ENCODE measurements around the gene COL4A6.

The COL4A6 gene

DNA sequence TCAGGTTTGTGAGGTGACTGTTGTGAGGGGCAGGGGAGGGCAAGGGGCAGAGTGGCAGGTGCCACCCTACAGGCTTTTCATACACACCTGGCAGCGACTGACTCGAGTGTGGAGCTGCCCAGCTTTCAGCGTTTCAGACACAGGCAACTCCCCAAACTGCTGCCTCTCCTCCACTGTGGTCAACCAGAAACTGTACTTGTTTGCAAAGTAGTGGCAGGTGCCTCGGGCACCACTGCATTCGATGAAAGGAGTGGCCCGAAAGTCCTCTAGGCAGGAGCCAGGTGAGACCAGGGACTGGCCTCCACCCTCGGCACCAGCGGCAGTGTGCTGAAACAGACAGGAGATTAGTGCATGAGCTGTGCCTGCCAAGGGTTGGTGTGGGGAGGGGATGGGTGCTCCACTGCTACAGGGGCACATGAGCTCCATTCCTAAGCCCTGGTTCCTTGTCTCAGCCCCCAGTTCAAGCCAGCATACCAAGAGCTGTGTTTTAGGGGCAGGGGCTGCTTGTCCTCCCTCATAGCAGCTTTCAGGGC is 281.2 kb downstream of the COL4A6 start:
- no peak overlapping the region for H3K4me3 ChIP-seq (ENCODE audit: control insufficient read depth, low read depth, low read length)
- no peak for DNase-seq (ENCODE audit: low read depth)
- TF ChIP-seq, protein P1, sequence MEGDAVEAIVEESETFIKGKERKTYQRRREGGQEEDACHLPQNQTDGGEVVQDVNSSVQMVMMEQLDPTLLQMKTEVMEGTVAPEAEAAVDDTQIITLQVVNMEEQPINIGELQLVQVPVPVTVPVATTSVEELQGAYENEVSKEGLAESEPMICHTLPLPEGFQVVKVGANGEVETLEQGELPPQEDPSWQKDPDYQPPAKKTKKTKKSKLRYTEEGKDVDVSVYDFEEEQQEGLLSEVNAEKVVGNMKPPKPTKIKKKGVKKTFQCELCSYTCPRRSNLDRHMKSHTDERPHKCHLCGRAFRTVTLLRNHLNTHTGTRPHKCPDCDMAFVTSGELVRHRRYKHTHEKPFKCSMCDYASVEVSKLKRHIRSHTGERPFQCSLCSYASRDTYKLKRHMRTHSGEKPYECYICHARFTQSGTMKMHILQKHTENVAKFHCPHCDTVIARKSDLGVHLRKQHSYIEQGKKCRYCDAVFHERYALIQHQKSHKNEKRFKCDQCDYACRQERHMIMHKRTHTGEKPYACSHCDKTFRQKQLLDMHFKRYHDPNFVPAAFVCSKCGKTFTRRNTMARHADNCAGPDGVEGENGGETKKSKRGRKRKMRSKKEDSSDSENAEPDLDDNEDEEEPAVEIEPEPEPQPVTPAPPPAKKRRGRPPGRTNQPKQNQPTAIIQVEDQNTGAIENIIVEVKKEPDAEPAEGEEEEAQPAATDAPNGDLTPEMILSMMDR (IDR thresholded peaks at IDR 0.05; ENCODE audit: control insufficient read depth, insufficient read depth, low read depth, low read length, missing control alignments): no peak

DNA sequence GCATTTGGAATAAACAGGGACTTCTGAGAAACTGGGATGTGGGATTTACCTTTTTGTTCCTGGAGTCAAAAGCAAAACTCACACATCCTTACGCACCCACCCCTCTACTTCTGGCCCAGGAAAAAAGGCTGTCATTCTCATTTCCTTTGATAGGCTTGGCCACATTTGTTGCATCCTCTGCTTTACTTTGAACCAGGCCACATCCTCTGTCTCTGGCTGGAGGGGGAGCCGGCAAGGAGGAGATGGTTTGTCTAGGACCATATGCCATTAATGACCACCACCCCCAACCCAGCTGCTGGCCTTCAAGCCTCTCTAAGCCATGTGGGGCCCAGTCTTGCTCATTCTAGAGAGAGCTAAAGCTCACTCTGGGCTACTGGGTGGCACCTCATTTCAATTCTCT is 282.1 kb downstream of the COL4A6 start:
- no peak for DNase-seq (ENCODE audit: low read depth)
- TF ChIP-seq, protein P1 (IDR thresholded peaks at IDR 0.05; ENCODE audit: control insufficient read depth, insufficient read depth, low read depth, low read length, missing control alignments): no peak
- H3K4me3 ChIP-seq (ENCODE audit: control insufficient read depth, low read depth, low read length): no peak overlapping the region

DNA sequence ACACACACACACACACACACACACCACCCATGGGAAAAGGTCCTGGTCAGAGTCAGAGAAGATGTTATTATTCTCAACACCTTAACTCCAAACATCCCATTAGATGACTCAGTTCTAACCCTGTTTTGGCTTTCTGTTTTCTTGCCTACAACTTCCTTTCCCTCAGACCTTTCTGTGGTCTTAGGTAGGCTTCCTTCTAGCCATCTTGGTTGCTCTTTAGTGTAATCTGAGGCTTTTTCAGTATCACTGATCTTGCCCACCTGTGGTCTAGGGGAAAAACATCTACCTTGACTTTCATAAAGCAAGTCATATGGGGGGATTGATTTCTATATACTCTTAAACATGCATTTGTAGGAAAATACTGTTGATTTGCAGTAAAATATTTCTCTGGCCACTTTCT is 289.7 kb downstream of the COL4A6 start:
- TF ChIP-seq, protein P1 (IDR thresholded peaks at IDR 0.05; ENCODE audit: control insufficient read depth, insufficient read depth, low read depth, low read length, missing control alignments): no peak
- H3K4me3 ChIP-seq (ENCODE audit: control insufficient read depth, low read depth, low read length): no peak overlapping the region
- no peak for DNase-seq (ENCODE audit: low read depth)

DNA sequence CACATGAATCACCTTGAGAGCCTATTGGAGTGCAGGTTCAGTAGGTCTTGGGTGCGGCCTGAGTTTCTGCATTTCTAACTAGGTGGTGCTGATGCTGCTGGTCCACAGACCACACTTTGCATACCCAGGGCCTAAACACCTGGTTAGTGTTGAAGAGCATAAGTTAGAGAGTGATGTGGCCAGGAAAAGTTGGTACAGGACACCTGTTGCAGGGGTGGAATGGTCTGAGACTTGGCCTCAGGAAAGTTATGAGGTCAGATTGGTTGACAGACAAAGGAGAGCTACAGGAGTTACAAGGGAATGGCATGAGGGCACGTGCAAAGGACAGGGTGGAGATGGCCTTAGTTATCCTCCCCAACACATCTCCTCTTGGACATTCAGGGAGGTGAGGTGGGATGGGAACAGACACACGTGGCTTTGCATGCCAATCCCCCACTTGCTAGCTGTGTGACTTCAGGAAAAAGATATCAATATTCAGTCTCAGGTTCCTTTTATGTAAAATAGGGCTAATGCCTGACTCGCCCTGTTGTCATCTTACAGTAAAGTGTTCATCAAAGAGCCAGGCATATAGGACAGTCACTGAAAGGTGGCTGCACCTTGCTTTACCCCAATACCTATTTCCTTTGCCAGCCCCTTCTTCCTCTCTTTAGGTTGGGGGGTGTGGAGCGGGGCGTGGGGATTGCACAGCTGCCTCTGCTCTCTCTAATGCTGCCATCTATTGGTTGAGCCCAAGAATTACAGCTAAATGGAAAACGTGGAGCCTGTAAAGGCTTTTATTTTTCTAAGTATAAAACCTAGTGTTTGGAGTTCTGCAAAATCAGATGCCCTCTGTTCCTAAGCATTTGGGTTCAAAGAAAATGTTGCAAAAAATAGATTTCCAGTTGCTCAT is 299.2 kb downstream of the COL4A6 start:
- no peak for DNase-seq (ENCODE audit: low read depth)
- no peak overlapping the region for H3K4me3 ChIP-seq (ENCODE audit: control insufficient read depth, low read depth, low read length)
- TF ChIP-seq, protein P1 (IDR thresholded peaks at IDR 0.05; ENCODE audit: control insufficient read depth, insufficient read depth, low read depth, low read length, missing control alignments): peak; percentile 58

DNA sequence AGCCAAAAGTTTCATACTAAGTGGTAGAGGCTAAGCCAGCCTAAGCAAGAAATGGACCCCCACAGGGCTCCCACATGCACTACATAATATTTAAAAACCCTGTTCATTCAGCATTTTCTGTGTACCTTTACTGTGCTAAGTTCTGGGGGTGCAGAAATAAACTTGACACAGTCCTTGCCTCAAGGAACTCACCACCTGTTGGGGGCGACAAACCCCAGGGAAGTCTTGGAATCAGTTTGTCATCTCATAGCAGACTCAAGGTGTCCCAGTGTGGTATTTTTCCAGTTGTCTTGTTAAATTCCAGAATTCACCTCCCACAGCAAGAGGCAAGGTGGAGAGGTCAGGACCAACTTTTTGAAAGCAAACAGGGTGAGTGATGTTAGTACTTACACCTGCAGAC is 303.5 kb downstream of the COL4A6 start:
- no peak for DNase-seq (ENCODE audit: low read depth)
- TF ChIP-seq, protein P1 (IDR thresholded peaks at IDR 0.05; ENCODE audit: control insufficient read depth, insufficient read depth, low read depth, low read length, missing control alignments): no peak
- no peak overlapping the region for H3K4me3 ChIP-seq (ENCODE audit: control insufficient read depth, low read depth, low read length)

DNA sequence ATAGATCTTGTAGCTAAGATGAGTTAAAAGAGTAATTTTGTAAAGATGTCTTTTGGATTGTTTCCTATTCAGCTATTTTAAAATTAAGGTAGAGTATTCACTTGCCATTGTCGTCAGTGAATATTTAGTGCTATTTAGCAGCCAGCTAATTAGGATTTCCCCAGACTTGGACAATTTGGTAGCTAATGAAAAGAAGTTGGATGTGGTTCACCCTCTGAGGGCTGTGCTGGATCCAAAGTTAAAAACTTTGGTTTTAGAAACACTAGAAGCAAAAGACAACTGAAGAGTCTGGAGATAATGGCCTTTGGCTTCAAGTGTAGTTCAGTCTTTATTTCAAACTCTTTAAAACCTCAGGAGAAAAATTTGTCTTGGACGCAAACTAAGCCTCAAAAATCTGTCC is 305.3 kb downstream of the COL4A6 start:
- no peak for DNase-seq (ENCODE audit: low read depth)
- TF ChIP-seq, protein P1 (IDR thresholded peaks at IDR 0.05; ENCODE audit: control insufficient read depth, insufficient read depth, low read depth, low read length, missing control alignments): no peak
- no peak overlapping the region for H3K4me3 ChIP-seq (ENCODE audit: control insufficient read depth, low read depth, low read length)
